NCI-H146 treated with DMSO at 0.1 percent for 48 hours (cell line): Measurements from ENCODE around the gene UNC119B.
"Not testable (repeated sequence)": the region's sequence is repeated elsewhere in the genome, so short reads cannot be mapped to it uniquely, and the experiment has no call there.

Experiments
- DNase-seq: peaks from one replicate; lab custom pipeline; 2025; ENCODE audit not compliant: unreplicated experiment; lab: John Stamatoyannopoulos, UW

The UNC119B gene

DNA sequence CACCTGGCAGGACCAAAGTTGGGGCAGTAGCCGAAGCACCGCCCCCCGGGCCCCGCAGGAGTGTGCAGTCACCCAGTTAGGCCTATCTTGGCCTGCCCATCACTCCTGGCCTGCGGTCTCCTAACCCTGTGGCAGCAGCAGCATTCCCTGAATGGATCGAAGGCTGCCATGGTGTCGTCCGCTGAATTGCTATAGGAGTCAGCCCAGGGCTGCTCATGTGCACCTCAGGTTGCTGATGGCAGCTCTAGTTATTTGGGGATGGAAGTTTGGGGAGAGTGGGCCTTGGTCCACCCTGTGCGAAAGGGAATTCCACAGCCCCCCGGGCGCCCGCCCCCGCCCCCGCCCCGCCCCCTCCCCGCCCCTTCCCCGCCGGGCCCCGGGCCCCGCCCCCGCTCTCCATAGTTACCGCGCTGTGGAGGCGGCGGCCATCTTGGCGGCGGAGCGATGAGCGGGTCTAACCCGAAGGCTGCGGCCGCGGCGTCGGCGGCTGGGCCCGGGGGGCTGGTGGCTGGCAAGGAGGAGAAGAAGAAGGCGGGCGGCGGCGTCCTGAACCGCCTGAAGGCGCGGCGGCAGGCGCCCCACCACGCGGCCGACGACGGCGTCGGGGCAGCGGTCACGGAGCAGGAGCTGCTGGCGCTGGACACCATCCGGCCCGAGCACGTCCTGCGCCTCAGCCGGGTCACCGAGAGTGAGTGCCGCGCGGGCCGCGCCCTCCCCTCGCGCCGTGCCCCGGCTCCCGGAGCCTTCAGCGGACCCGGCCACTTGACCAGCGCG lies at the start of gene UNC119B:
UNC119B (plus strand) TSS at position 428 of the 774 bp plus-strand sequence; CDS start at position 445, 17 bp downstream.
- peak; percentile 31 for DNase-seq

DNA sequence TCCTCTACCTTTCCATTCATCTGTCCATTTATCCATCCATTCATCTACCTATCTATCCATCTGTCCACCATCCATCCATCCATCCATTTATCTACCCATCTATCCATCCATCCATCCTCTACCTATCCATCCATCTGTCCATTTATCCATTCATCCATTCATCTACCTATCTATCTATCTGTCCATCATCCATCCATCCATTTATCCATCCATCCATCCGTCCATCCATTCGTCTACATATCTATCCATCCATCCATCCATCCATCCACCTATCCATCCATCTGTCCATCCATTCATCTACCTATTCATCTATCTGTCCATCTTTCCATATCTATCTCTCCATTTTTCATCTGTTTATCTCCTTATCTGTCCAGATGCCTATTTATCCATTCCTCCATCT lies 48.8 kb upstream of the UNC119B start:
- no peak for DNase-seq

DNA sequence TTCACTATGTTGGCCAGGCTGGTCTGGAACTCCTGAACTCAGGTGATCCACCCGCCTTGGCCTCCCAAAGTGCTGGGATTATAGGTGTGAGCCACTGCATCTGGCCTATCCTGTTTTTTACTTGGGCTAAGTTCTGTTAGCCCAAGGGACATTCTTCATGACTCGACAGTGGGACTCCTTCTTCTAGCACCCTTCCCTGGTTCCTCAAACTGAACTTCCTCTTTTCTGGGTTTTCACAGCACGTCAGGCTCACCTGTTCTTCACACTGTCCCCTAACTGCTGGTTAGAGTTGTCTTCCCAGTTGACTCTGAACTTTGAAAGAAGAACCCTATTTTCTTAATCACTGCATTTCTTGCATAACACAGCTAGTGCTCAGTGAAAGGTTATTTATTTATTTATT lies 47.4 kb upstream of the UNC119B start:
- DNase-seq: no peak

DNA sequence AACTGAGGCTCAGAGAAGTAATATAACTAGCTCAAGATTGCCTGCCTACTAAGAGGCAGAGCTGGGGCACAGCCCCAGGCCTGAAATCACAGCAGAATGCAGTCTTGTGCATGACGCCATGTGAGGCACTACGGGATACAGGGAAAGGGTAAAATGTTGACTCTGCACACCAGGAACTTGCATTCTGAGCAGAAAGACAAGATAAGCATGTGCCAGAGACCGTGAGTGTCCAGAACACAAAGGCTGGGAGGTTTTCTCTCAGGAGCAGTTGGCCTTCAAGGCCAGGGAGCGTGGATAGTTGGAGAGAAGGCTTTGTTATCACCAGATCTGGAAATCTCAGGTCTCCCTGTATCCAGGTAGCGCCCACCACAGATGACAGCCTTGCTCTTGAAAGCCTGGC lies 46.5 kb upstream of the UNC119B start:
- DNase-seq: no peak

DNA sequence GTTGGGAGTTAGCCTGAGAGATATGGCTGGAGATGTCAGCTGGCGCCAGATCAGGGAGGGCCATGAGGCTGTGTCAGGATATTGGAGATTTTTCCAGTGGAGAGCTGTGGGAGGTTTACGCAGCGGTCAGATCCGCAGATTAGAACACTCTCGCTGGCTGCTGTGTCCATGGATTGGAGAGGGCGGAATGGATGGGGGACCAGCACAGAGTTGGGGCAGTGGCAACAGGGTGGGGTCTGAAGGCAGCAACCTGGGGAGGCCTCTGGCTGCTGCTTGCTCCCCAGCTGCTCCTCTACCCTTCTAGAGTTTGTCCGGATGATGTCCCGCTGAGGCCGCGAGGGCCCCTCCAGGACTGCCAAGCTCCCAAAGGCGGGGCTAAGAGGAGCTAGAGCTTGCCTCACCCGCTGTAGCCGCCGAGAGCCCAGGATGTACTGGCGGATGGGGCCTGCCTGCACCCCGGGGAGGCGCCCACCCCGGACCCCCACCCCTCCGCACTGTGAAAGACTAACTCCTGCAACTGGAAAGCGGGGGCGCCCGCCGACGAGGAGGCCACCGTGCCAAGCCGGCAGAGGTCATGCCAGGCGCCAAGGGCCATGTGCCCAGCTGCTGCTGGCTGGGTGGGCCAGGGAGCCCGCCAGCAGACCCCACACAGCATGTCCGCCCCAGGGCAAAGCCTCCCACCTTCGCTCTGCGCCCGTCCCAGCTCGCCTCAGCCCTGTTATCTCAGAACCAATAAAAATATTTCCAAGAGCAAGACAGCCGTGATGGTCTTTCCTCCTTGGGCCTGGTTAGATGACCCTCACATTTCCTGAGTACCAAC lies 43.5 kb upstream of the UNC119B start:
- DNase-seq: no peak

DNA sequence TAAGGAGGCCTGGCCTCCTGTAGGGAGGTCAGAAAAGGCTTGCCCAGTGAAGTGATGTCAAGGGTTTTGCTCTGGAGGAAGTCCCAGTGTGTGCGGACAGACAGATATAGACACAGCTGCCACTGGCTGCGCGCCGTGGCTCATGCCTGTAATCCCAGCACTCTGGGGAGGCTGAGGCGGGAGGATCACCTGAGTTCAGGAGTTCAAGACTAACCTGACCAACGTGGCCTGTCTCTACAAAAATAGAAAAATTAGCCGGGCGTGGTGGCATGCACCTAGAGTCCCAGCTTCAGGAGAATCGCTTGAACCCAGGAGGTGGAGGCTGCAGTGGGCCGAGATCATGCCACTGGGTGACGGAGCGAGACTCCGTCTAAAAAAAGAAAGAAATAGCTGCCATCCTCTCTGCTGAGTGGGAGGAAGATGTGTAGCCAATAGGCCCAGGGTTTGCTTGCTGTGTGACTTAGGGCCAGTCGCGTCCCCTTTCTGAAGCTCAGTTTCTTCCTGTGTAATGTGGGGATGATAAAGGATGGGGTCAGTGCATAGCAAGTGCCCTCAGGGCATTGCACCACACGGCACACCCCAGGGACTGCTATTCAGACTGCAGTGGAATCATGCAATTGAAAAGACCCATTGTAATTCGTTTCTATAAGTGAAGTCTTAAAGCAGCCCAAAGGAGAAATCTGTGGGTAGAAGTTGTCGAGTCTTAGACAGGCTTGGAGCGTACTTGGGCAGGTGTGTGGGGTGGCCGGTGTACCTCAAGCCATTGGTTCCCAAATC lies 42.0 kb upstream of the UNC119B start:
- DNase-seq: no peak

DNA sequence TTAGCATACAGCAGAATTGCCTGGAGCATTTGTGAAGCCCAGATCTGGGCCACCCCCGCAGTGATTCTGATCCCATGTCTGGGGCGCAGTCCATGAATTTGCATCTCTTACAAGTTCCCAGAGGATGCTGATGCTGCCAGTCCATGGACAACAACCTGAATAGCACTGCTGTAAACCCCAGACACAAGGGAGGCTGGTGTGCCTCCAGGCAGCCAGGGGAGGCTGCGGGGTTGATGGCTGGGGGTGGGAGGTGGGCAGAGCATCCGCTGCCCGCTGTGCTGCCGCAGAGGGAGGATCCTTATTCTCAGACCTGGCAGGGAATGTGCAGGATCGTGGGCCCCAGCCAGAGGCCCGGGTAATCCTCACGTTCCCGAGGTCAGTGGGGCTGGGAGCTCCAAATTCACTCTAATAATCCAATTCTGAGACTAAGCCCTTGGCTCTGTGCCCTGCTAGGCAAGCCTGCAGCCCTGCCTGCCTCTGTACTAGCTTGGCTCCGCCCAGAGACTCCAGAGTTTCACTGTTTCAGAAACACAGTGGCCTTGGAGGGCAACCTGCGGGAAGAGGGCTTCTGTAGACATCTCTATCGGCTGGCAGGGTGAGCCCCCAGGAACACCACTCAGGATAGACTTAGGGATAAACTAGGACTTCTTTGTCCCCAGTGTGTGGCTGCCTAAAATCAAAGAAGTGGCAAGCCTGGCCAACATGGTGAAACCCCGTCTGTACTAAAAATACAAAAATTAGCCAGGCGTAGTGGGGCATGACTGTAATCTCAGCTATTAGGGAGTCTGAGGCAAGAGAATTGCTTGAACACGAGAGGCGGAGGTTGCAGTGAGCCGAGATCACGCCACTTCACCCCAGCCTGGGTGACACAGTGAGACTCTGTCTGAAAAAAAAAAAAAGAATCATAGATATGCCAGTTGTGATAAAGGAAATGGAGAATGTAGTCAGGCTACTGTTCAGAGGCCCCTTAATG lies 41.1 kb upstream of the UNC119B start:
- DNase-seq: no peak

DNA sequence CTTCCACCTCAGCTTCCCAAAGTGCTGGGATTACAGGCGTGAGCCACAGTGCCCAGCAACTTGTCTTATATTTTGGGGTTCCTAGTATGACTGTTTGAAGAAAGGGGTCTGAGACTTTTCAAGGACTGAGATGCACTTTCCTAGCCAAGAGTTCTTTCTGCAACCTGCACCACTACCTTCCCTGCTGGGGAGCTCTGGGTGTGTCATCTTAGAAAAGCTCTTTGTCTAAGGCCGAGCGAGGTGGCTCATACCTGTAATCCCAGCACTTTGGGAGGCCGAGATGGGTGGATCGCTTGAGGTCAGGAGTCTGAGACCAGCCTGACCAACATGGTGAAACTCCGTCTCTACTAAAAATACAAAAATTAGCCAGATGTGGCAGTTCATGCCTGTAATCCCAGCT lies 40.0 kb upstream of the UNC119B start:
- not testable (repeated sequence) for DNase-seq

DNA sequence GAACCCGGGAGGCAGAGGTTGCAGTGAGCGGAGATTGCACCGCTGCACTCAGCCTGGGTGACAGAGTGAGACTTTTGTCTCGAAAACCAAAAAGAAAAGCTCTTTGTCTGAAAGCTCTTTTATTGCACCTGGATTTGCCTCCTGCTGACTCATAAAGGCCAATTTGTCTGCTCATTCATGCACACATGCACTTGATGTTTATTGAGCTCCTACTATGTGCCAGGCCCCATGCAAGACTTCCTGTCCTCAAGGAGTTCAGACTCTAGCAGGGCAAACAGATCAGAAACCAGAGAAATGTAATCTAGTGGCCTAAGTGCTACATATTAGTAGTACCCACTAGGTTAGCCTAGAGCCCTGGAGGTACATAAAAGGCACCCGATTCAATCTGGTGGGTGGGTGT lies 39.6 kb upstream of the UNC119B start:
- DNase-seq: no peak

DNA sequence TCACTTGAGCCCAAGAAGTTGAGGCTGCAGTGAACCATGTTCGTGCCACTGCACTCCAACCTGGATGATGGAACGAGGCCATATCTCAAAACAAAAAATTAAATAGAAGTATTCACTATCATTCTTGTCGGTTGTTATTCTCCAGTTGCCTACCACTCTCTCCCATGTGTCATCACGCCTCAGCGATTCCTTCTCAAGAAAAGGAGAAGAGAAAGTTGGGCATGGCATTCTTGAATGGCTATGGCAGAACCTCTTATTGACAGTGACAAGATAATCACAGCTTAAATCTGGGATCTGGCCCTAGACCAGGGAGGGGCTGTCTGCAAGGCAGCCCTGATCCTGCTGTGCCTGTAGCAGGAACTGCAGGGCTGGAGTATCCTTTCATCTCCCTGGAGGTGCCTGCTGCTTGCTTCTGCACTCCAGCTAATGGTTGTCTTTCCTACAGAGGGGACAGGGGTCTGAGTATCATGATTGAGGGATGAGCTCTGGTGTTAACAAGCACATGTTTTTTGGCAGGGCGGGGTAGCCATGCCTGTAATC lies 36.1 kb upstream of the UNC119B start:
- DNase-seq: no peak

DNA sequence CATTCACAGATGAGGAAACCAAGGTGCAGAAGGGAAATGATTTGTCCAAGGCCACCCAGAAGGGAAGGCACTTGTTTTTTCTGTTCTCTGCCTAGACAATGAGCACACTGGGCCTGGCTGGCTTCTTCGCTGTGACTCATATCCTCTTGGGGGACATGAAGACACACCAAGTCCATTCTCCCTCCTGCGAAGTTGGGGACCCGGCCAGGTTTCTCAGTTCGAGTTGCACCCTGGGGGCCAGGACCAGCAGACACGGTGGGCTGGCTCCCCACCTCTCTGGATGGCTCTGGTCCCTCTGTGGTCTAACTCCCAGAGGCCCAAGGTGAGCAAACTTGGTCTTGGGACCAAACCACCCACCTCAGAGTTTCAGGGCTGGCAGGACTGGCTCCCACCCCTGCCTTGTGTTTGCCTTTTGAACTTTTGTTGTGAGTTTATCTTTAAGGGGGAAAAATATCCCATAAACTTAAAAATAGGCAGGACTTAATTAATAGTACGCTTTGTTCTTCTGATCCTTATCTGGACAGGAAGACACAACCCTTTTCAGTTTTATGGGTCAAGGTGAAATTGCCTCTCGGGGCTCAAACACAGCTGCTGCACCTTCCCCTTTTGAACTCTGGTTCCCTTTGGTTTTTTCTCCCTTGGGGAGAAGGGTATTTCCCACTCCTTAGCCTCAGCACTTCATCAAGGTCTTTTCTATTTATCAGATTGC lies 32.3 kb upstream of the UNC119B start:
- DNase-seq: no peak

DNA sequence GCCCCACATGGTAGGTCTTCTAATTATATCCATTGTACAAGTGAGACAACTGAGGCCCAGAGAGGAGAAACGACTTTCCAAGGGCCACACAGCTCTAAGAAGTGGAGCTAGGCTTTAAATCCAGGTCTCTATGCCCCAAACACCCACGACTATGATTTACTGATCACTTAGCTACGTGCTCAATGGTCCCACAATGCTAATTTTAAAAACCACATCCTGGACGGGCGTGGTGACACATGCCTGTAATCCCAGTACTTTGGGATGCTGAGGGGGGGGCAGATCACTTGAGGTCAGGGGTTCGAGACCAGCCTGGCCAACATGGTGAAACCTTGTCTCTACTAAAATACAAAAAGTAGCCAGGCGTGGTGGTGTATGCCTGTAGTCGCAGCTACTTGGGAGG lies 31.7 kb upstream of the UNC119B start:
- DNase-seq: no peak

DNA sequence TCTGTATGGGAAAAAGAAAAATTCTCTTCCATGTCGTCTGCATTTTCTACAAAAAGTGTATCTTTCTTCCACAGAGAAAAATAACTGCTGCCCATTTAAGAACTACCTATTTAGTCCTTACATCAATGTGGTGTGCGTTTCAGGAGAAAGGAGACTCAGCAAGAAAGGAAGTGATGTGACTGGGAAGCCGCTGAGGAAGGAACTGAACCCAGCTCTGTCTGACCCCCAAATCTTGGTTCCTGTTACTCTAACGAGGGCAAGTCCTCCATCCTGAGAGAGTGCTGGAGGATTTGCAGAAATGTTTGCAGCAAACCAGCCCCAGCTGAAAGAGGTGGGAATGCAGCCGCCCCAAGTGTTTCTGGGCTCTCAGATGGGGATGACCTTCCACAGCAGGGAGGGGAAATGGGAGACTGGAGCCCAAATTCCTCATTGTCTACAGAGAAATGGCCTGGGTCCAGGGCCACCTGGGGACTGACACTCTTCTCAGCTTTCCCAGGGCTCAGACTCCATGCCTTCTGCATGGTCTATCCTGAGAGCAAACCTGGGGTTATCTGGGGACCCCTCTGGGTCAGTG lies 30.0 kb upstream of the UNC119B start:
- no peak for DNase-seq

DNA sequence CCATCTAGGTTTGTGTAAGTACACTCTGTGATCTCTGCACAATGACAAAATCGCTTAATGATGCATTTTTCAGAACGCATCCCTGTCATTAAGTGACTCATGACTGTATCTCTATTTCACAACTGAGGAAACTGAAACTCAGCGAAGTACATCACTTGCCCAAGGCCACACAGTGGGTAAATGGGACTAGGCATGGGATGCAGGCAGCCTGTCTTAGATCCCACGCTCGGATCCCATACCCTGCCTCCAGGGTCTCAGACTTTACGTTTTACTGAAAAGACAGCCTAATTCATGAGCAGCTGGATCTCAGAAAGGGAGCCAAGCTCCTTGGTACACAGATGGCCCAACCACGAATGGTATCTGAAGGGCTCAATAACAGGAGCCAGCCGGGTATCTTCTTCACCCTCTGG lies 25.7 kb upstream of the UNC119B start:
- DNase-seq: no peak

DNA sequence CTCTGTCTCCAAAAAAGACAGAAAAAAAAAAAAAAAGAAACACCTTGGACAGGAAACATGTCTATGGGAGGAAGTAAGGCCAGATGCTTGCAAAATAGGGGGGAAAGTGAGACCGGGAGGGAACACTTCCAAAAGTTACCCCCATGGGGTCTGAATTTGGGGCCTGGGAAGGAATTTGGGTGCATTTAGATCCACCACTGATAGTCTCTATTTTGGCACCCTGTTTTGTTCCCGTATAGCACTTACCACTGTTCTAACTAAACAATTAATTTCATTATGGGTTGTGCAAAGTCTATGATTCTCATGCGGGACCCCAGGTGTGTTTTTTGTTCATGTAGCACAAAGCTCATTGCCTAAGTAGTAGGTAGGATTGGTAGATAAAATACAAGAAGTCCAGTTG lies 24.7 kb upstream of the UNC119B start:
- DNase-seq: no peak

DNA sequence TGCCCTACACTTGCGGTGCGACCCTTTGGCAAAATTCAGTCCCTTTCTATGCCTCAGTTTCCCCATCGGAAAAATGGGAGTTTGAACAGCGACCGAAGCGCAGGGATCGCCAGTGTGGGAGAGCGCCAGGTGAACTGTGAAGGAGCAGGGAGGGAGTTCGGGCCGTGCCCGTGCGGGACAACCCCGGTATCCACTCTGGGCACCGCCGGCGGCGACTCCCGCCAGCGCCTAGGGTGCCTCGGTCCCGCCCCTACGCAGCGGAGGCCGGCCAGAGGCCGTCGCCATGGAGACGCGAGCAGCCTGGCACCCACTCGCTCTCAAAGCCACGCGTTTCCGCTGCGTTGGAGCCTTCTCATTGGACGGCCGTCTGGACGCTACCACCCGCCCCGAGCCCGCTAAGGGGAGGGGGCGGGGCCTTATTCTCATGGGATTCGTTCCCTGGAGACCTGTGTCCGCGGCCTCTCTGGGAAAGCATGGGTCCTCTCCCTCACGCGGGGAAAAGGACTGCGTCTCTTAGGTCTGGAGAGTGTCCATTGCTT lies 24.0 kb upstream of the UNC119B start:
- DNase-seq: peak; percentile 94

DNA sequence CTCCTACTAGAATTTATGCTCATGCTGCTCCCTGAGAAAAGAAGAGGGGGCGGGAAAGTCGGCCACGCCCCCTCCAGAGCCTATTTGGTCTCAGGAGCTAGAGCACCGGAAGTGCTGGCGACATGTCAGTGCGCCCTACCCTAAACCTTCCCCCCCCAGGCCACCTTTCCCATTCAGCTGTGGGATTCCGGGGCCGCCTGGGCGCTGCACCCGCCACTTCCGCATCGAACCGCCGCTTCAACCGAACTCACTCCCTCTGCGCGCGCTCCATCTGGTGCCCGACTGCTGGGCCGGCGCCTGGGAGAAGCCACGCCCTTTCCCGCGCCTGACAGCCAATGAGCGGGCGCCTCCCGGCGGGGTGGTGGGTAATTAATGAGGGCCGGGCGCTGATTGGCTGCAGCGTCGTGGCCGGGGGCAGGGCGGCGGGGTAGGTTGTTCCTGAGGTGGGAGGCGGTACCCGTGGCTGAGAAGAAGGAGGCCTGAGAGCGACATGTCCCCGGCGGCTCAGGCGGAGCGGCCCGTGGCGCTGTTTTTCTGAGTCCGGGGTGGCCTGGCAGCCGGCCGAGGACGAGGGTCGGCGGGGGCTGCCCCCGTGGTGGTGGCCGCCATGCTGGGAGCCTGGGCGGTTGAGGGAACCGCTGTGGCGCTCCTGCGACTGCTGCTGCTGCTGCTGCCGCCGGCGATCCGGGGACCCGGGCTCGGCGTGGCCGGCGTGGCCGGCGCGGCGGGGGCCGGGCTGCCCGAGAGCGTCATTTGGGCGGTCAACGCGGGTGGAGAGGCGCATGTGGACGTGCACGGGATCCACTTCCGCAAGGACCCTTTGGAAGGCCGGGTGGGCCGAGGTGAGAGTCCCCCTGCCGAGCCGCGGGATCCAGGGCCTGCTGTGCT lies 23.3 kb upstream of the UNC119B start, which contains the start of gene MLEC:
MLEC (plus strand) TSS at position 460 of the 888 bp plus-strand sequence; CDS start at position 608, 148 bp downstream.
- DNase-seq: peak; percentile 96
